D341Med (cell line): ENCODE results near the gene PPP1R2.
"Not testable (repeated sequence)": the region's sequence is repeated elsewhere in the genome, so short reads cannot be mapped to it uniquely, and the experiment has no call there.

Experiments used
- DNase-seq: peaks from one replicate; pipeline ENCODE4 v3.0.0; 2012; ENCODE audit warnings: low spot score

PPP1R2 gene

DNA sequence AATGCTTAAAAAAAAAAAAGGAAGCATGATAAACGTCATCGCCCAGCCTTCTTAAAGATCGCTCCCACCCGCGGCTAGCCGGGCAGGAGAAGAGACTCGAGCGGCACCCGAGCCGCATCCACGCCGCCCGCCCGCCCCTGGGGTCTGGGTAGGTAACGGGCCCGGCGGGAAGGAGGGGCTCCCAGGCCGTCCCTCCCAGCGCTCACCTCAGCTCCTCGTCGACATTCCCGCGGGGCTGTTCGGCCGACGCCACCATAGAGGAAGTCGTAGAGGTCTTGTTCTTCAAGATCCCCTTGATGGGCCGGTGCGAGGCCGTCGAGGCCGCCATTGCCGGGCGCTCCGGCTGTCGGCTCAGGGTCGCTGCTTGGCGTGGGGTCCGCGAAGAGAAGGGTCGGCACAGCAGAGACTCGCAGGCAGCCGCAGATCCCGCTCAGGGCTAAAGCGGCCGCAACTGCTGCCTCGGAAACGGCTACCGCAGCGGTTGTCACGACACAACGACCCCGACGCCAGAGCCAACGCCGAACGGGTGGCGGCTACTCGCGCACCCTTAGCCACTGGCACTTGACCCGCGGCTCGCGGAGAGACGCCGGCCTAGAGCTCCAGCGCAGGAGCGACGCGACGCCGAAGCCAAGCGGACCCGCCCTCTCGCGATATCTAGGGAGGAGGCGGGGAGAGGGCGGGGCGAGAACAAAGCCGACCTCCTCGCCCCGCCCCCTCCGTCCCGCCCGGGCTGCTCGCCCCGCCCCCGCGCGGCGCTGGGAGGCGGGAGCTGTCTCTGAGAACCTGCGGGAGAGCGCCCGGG, at the start of gene PPP1R2:
Gene PPP1R2, minus strand, starts transcription at position 628 of the 802 bp plus-strand sequence. Its CDS starts 300 bp downstream, at position 328.
- DNase-seq, result peak; percentile 98

GRCh38 chr3:195591852-195592251, 48.7 kb upstream of the PPP1R2 start:
- no peak for DNase-seq

DNA sequence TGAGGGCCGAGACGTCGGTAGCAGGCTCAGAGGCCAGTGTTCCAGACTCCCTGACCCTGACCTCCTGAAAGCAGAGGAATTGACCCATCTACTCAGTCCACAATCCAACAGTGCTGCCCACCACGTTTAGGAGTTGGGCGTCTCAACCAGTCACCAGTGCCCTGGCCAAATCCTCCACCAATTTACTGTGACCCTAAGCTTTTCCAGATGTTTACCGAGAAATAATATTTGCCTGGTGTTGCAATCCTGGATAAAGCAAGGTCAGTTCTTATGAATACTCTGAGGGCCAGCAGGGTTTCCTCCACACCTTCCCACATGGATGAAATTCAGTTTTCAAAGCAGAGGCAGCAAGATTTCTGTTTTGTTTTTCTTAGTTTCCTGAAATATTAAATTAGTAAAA, 48.1 kb upstream of the PPP1R2 start:
- no peak for DNase-seq

- DNase-seq, result not testable (repeated sequence)
Measured at GRCh38 chr3:195590381-195590780, 47.3 kb upstream of the PPP1R2 start.

DNA sequence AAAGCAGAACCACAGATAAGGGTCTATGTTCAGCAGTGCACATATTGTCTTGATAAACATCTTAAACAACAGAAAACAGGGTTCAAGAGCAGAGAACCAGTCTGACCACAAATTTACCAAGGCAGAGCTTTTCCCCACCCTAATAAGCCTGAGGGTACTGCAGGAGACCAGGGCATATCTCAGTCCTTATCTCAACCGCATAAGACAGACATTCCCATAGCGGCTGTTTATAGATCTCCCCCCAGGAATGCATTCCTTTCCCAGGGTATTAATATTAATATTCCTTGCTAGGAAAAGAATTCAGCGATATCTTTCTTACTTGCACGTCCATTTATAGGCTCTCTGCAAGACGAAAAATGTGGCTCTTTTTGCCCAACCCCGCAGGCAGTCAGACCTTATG, 46.7 kb upstream of the PPP1R2 start:
- DNase-seq, result not testable (repeated sequence)

GRCh38 chr3:195587824-195588223, 44.7 kb upstream of the PPP1R2 start:
- no peak for DNase-seq

DNA sequence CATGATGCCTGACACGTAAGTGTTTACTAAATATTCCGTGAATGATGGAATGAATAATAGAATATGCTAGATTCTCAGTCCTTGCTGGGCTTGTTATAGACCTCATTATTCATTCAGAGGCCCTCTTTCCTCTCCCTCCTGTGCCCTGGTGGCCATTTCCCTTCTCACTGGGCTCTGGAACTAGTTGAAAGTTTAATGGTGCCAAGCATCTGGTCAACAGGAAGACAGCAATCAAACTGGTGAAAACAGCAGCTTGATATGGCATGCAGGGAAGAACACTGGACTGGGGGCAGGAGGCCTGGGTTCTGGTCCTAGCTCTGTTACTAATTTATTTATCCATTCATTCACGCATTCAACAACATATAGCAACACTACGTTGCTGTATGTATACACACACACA, 44.3 kb upstream of the PPP1R2 start:
- DNase-seq, result no peak

DNA sequence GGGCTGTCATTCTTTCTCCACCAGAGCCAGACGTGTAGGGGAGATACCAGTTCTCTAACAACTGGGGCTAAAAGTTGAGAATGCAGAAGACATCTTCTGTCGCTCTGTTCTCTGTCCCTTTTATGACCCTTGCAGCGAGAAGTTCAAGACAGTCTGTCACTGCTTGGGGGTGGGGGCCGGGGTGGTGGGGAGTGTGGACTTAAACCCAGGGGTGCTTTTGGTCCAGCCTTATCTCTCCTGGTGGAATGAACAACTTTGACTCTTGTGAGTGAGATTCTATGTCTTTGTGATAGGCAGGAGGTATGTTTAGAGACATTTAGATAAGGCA, 41.4 kb upstream of the PPP1R2 start:
- DNase-seq, result no peak

DNA sequence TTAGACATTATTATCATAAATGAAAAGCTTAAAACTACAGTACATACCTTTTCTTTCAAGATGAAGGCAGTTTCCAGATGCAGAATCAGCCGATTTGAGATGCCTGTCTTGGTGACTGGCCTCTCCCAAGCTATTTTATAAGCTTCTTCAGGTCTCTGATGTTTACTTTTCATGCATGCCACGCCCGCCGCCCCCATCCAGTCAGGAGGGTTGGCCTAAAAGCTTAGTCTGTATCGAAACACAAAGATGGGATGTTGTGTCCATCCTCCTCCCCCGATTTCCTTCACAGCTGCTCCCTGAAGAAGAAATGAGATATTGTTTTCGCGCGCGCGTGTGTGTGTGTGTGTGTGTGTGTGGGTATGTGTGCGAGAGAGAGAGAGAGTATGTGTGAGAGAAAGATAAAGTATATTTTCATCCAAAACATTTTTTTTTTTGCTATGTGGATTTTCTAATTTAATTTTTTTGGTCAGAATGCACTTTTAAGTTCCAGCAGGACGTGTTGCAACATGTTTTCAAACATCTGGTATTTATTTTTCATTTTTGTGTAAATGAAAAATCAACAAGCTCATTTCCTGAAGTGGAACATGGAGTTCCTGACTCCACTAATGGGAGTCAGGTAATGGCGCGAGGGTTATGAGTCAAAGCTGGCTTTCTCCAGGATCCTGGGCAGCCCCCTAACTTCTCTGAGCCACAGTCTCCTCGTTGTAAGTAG, 40.9 kb upstream of the PPP1R2 start, which contains the start of gene APOD:
Gene APOD, minus strand, starts transcription at position 110 of the 712 bp plus-strand sequence. CDS start 4,479 bp downstream, outside the sequence.
- no peak for DNase-seq

DNA sequence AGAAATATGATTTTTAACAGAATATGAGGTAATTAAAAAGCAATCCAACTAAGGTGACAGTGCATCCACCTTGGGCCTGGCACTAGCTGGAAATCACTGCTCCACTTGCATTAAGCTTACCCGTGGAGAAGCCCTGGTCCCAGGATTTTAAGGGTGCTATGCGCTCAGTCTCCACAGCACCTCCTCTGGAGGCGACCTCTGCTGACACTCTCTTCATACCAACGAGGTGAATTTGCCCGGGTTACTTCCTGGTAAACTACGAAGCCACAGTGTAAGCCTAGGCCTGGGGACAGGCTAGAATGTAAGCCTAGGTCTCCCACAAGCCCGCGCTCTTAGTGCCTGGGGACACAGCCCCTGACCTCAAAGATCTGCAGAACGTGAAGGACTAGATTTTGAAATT, 39.8 kb upstream of the PPP1R2 start:
- no peak for DNase-seq

- no peak for DNase-seq
Measured at GRCh38 chr3:195580744-195581443, 37.8 kb upstream of the PPP1R2 start.

- DNase-seq, result no peak
Measured at GRCh38 chr3:195579281-195579680, 36.2 kb upstream of the PPP1R2 start.

DNA sequence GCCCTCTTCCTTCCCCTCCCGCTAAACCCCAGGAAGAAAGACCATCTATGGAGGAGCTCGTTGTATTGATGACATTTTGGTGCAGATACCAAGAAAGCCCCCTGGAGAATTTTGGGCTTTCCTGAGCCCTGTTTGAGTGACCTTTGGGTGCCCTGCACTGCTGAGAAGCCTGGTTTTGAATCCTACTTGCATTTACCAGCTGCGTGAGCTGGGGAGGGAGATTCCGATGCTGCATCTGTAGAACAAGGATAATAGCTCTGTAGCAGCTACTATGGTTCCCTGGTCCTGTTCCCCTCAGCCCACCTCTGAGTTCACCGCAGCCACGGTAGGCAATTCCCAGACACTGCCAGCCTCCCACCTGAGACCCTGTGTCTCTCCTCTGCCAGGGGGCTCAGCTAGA, 35.4 kb upstream of the PPP1R2 start:
- no peak for DNase-seq

DNA sequence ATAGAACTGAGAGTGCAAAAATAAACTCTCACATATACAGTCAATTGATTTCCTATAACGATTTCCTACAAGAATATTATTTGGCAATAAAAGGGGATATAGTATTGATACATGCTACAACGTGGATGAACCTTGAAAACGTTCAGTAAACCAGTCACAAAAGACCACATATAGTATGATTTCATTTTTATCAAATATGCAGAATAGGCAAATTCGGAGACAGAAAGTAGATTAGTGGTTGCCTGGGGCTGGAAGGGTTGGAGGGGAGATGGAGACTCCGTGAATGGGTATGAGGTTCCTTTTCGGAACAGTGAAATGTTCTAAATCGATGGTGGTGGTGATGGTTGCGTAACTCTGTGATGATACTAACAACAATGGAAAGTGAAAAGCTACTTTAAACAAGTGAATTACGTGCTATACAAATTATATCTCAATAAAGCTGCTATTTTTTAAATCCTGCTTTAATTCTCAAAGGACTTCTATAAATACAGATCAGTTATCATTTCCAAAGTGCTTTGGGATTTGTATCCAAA, 34.6 kb upstream of the PPP1R2 start:
- DNase-seq, result no peak

- no peak for DNase-seq
Measured at GRCh38 chr3:195574497-195575304, 31.6 kb upstream of the PPP1R2 start.

DNA sequence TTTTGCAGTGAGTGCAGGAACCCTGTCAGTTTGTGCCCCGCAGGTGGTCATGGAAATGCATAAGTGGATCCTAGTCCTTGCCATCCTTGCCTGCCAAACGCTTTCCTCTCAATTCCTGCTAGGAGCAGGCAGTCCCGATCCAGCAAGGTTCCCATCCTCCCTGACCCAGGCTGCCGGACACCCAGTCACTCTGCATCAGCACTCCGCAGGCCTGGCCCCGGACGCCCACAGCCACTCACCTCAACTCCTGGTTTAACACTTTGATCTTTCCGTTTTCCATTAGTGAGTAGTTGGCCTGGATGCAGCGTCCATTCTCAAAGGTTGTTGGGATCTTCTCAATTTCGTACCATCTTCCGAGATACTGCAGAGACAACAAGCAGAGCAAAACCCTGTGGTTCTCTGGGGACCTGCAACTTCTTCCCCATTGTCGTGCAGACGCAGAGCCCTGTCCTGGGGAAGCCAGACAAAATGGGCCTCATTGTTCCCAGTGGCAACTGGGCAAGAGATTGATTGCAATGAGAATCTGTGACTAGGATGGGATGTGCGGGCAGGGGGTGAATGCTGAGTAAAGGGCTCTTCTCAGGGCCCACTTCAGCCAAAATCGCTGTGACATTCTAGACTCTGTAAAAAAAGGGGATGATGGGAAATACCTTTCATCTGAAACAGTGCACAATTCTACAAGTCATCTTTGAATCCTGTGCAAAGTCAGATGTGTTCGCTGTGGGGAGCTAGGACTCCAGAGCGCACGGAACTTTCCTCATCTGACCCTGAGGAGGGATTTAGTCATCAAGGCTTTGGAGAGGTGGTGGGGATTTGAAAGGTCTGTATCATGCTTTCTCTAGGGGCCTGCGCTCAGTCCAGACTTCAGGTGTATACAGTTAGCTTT, 30.7 kb upstream of the PPP1R2 start:
- DNase-seq, result no peak

DNA sequence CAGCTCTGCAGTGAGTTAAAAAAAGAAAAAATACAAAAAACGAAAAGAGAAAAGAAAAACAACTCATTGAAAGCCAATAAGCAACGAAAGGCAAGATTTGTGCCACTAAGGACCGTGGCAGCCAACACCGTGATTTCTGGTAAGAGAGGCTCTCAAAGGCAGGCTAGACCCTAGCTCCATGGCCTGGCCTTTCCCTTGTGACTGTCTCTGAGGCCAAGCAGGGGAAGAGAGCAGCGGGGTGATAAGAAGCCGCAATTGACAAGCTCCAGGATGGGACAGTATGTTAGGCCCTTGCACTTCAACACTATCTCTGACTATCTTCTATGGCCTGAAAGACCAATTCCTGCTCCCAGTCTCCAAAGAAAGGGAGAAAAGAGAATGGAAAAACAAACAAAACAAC, 28.2 kb upstream of the PPP1R2 start:
- DNase-seq, result no peak

DNA sequence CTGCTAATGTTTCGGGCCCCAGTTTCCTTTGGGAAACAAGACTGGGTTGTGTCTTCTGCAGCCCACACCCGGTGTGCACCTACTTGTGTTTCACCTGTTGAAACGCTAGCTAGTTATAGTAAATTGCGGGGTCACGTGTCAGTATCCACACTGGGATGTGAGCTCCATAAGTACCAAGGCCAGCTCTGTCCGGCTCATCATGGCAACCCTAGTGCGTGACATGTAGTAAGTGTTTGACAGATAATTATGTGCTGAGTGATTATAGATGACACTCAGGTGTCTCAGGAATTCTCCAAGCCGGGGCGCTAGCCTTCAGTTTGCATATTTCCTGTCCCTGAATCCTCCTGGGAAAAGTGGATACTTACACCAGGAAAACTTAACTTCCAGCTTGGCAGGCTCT, 27.8 kb upstream of the PPP1R2 start:
- no peak for DNase-seq

DNA sequence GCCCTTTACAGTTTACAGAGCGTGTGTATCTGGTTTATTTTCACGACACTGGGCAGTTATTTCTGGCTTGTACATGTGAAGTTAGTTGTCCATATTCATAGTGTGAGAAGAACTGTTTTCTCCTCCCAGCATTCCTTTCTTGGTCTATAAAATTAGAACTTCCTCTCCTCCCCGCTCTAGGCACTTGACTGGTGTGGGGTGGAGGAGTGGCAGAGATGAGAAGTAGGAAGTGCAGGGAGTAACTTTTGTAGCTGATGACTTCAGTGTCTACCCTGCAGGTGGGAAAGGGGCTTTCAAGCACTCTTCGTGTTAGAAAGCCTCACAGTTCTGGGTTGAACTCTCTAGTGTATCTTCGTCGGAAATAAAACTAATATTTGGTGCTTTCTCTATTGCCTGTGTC, 27.2 kb upstream of the PPP1R2 start:
- no peak for DNase-seq

DNA sequence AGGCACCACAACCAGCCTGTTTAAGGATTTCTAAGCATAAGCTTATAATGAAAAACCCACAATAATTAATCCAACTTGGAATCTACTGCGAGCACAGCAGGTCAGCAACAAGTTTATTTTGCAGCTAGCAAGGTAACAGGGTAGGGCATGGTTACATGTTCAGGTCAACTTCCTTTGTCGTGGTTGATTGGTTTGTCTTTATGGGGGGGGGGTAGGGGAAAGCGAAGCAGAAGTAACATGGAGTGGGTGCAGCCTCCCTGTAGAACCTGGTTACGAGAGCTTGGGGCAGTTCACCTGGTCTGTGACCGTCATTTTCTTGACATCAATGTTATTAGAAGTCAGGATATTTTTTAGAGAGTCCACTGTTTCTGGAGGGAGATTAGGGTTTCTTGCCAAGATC, 25.5 kb upstream of the PPP1R2 start:
- no peak for DNase-seq

- no peak for DNase-seq
Measured at GRCh38 chr3:195566797-195567196, 23.7 kb upstream of the PPP1R2 start.
